SU-DHL-6 (cell line): Measurements from ENCODE around the gene NUB1.

Experiments used
- H2AFZ ChIP-seq: fragments of 200-600 bp; sonication (generic); 2 replicates; pipeline ENCODE4 v1.6.1; 2014; ENCODE audit warnings: low read depth, mild to moderate bottlenecking, moderate library complexity, mixed read lengths, antibody characterized with exemption, low read length; ENCODE audit not compliant: severe bottlenecking
- H3F3A ChIP-seq: fragments of 200-600 bp; shearing (Covaris generic); 2 replicates; pipeline ENCODE4 v1.6.0; 2016; ENCODE audit warnings: antibody characterized with exemption, mild to moderate bottlenecking; ENCODE audit not compliant: insufficient read depth
- H3K27ac ChIP-seq: fragments of 200-600 bp; sonication (generic); 2 replicates; pipeline ENCODE4 v1.5.1; 2016; ENCODE audit warnings: low read depth, mild to moderate bottlenecking, low read length, moderate library complexity, mixed read lengths
- H3K27me3 ChIP-seq: fragments of 200-600 bp; sonication (generic), shearing (Covaris generic); 2 replicates; pipeline ENCODE4 v1.6.0; 2014; ENCODE audit warnings: mild to moderate bottlenecking, low read length
- H3K36me3 ChIP-seq: fragments of 200-600 bp; sonication (generic); 2 replicates; pipeline ENCODE4 v1.6.1; 2014; ENCODE audit warnings: mild to moderate bottlenecking, low read length, mixed read lengths
- H3K4me2 ChIP-seq: fragments of 300-600, 200-600 bp; shearing (Covaris generic), sonication (generic); 2 replicates; pipeline ENCODE4 v1.6.0; 2014; ENCODE audit warnings: low read length, low read depth, mild to moderate bottlenecking; ENCODE audit not compliant: poor library complexity, severe bottlenecking
- H3K4me3 ChIP-seq: fragments of 200-600 bp; sonication (generic); 2 replicates; pipeline ENCODE4 v1.5.1; 2014; ENCODE audit warnings: antibody characterized with exemption, low read length, mild to moderate bottlenecking, mixed read lengths; ENCODE audit not compliant: insufficient read depth, poor library complexity, severe bottlenecking
- H3K79me2 ChIP-seq: fragments of 200-600 bp; sonication (generic); 2 replicates; pipeline ENCODE4 v1.6.1; 2014; ENCODE audit warnings: mild to moderate bottlenecking, low read length, moderate library complexity; ENCODE audit not compliant: insufficient read depth
- H3K9ac ChIP-seq: fragments of 200-600 bp; sonication (generic); 2 replicates; pipeline ENCODE4 v1.7.0; 2014; ENCODE audit warnings: mild to moderate bottlenecking, low read length
- H3K9me2 ChIP-seq: fragments of 200-600 bp; sonication (generic); replicated peaks from 2 replicates; pipeline ENCODE4 v1.6.1; 2014; ENCODE audit warnings: low read length; ENCODE audit not compliant: insufficient read depth
- H3K9me3 ChIP-seq: fragments of 200-600 bp; sonication (generic); 2 replicates; pipeline ENCODE4 v1.6.1; 2014; ENCODE audit warnings: low read length, mixed read lengths; ENCODE audit not compliant: insufficient read depth
- H4K20me1 ChIP-seq: fragments of 200-600 bp; sonication (generic); 2 replicates; pipeline ENCODE4 v1.6.1; 2014; ENCODE audit warnings: low read depth, mild to moderate bottlenecking, antibody characterized with exemption, low read length, moderate library complexity, mixed read lengths
- EZH2phosphoT487 ChIP-seq: fragments of 200-600 bp; sonication (generic), shearing (Covaris generic); conservative IDR thresholded peaks from 2 replicates; pipeline ENCODE4 v1.6.1; 2018; ENCODE audit warnings: mild to moderate bottlenecking, antibody characterized with exemption, low read length, moderate library complexity, mixed read lengths
- TF ChIP-seq, protein P1 (sequence below): fragments of 200-600 bp; sonication (generic); IDR thresholded peaks from one replicate; pipeline ENCODE4 v1.5.1; 2017; ENCODE audit warnings: antibody characterized with exemption, mild to moderate bottlenecking, low read length, moderate library complexity; ENCODE audit not compliant: insufficient read depth, poor library complexity, severe bottlenecking

Gene NUB1

DNA sequence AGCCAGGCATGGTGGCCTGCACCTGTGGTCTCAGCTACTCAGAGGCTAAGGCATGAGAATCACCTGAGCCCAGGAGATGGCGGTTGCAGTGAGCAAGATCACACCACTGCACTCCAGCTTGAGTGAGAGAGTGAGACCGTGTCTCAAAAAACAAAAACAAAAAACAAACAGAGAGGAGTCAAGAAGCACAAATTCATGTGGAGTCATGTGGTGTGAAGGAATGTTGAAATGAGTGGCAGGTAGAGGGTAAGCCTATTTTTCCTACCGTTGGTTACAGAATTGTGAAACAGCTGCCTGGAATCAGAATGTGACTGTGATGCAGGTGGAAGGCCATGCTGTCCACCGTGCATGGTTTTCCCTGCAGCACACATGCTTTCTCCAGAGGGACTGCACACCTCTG, 23.7 kb upstream of the NUB1 start:
- no peak overlapping the region for H2AFZ ChIP-seq
- peaks cover 33% of the 10 kb centered on the region for H3K9me3 ChIP-seq
- H3K4me3 ChIP-seq = no peak overlapping the region
- H3K9ac ChIP-seq = no peak overlapping the region
- H4K20me1 ChIP-seq = no peaks in the 10 kb centered on the region
- TF ChIP-seq, protein P1, sequence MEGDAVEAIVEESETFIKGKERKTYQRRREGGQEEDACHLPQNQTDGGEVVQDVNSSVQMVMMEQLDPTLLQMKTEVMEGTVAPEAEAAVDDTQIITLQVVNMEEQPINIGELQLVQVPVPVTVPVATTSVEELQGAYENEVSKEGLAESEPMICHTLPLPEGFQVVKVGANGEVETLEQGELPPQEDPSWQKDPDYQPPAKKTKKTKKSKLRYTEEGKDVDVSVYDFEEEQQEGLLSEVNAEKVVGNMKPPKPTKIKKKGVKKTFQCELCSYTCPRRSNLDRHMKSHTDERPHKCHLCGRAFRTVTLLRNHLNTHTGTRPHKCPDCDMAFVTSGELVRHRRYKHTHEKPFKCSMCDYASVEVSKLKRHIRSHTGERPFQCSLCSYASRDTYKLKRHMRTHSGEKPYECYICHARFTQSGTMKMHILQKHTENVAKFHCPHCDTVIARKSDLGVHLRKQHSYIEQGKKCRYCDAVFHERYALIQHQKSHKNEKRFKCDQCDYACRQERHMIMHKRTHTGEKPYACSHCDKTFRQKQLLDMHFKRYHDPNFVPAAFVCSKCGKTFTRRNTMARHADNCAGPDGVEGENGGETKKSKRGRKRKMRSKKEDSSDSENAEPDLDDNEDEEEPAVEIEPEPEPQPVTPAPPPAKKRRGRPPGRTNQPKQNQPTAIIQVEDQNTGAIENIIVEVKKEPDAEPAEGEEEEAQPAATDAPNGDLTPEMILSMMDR = no peak
- TF ChIP-seq EZH2phosphoT487 = no peak
- H3K9me2 ChIP-seq = no peaks in the 10 kb centered on the region
- no peaks in the 10 kb centered on the region for H3F3A ChIP-seq
- H3K27ac ChIP-seq = no peak overlapping the region
- H3K4me2 ChIP-seq = no peak overlapping the region
- no peaks in the 10 kb centered on the region for H3K79me2 ChIP-seq
- H3K27me3 ChIP-seq = no peaks in the 10 kb centered on the region
- H3K36me3 ChIP-seq = peaks cover 2% of the 10 kb centered on the region; the same call in 1 of the 2 replicates

DNA sequence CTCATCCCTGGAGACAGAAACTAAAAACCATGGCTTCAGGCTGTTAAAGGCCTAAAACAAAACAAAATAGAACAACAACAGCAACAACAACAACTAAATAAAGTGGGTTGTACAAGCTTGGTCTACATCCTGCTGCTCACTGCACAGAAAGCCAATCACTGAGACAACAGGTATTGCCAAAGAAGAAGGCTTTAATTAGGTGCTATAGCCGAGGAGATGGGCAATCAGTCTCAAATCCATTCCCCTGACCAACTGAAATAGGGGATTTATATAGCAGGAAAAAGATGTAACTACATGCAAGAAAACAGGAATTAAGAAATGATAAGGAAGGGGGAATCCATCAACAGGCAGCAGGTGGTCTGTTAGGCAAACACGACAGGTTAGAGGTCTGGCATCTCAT, 22.4 kb upstream of the NUB1 start:
- H3F3A ChIP-seq = no peaks in the 10 kb centered on the region
- H3K4me2 ChIP-seq = no peak overlapping the region
- no peak overlapping the region for H3K27ac ChIP-seq
- no peak overlapping the region for H3K4me3 ChIP-seq
- H3K9ac ChIP-seq = no peak overlapping the region
- H3K79me2 ChIP-seq = no peaks in the 10 kb centered on the region
- no peaks in the 10 kb centered on the region for H4K20me1 ChIP-seq
- peaks cover 2% of the 10 kb centered on the region; the same call in 1 of the 2 replicates for H3K36me3 ChIP-seq
- no peak overlapping the region for H2AFZ ChIP-seq
- no peak for TF ChIP-seq EZH2phosphoT487
- TF ChIP-seq, protein P1 = no peak
- H3K27me3 ChIP-seq = no peaks in the 10 kb centered on the region
- peaks cover 33% of the 10 kb centered on the region for H3K9me3 ChIP-seq
- H3K9me2 ChIP-seq = no peaks in the 10 kb centered on the region

DNA sequence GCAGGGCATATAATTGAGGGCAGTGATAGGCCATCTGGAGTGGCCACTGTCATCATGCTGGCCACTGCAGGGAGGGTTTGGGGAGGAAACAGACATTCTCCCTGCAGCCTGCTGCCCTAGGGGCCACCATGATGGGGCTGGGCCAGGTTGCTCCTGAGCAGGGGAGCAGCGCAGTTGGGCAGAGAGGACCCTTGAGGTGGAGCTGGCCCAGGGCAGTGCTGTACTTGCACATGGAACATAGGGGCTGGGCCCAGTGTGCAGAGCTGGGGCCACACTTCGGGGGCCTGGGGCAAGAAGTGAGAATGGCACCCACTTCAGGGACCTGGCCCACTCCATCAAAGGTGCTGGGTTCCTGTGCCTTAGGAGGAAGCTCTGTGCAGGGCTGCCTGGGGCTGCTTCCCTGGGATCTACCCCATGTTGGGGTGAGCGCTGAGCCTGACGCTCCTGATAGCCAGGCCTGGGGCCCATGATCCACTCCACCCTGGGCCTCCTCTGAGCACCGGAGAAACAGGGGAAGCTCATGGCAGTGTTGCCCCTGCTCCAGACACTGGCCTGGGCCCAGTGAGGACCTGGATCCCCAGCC, 21.3 kb upstream of the NUB1 start:
- Histone ChIP-seq H2AFZ (no peak overlapping the region), H3K4me2 (no peak overlapping the region), H3K27ac (no peak overlapping the region), H3K36me3 (peaks cover 2% of the 10 kb centered on the region; the same call in 1 of the 2 replicates), H3K9me2 (no peaks in the 10 kb centered on the region), H3K27me3 (no peaks in the 10 kb centered on the region), H3K4me3 (no peak overlapping the region), H3K9me3 (peaks cover 33% of the 10 kb centered on the region), H3K9ac (no peak overlapping the region), H4K20me1 (no peaks in the 10 kb centered on the region), H3K79me2 (no peaks in the 10 kb centered on the region), H3F3A (no peaks in the 10 kb centered on the region)
- TF ChIP-seq, protein P1 = no peak
- no peak for TF ChIP-seq EZH2phosphoT487
